MM.1S (cell line): Measurements from ENCODE around the gene WFIKKN1.

ENCODE experiments used
- DNase-seq: peaks from one replicate; pipeline ENCODE4 v3.0.0-alpha.2; 2015
- H2AFZ ChIP-seq: fragments of 300-600 bp; sonication (generic); 2 replicates; pipeline ENCODE4 v1.6.0; 2016; ENCODE audit warnings: antibody characterized with exemption, low read length
- H3F3A ChIP-seq: fragments of 300-600 bp; sonication (generic); 2 replicates; pipeline ENCODE4 v1.6.1; 2016; ENCODE audit warnings: mild to moderate bottlenecking, antibody characterized with exemption, low read length, moderate library complexity, mixed read lengths; ENCODE audit not compliant: insufficient read depth
- H3K27ac ChIP-seq: fragments of 300-600 bp; sonication (generic); 2 replicates; pipeline ENCODE4 v1.5.1; 2016; ENCODE audit warnings: mild to moderate bottlenecking, low read length
- H3K27me3 ChIP-seq: fragments of 300-600 bp; sonication (generic); replicated peaks from 2 replicates; pipeline ENCODE4 v1.6.0; 2016; ENCODE audit warnings: low read length; ENCODE audit not compliant: insufficient read depth
- H3K36me3 ChIP-seq: fragments of 300-600 bp; sonication (generic); replicated peaks from 2 replicates; pipeline ENCODE4 v1.6.1; 2016; ENCODE audit warnings: mild to moderate bottlenecking, low read length, mixed read lengths; ENCODE audit not compliant: insufficient read depth
- H3K4me1 ChIP-seq: fragments of 300-600 bp; sonication (generic); 2 replicates; pipeline ENCODE4 v1.6.1; 2016; ENCODE audit warnings: low read length, mixed read lengths
- H3K4me2 ChIP-seq: fragments of 300-600 bp; sonication (generic); 2 replicates; pipeline ENCODE4 v1.6.0; 2016; ENCODE audit warnings: low read depth, low read length
- H3K4me3 ChIP-seq: fragments of 300-600 bp; sonication (generic); 2 replicates; pipeline ENCODE4 v1.5.1; 2016; ENCODE audit warnings: low read length, mixed read lengths
- H3K79me2 ChIP-seq: fragments of 300-600 bp; sonication (generic); 2 replicates; pipeline ENCODE4 v1.6.1; 2016; ENCODE audit warnings: mixed run types, low read length, mixed read lengths
- H3K9ac ChIP-seq: fragments of 300-600 bp; sonication (generic); 2 replicates; pipeline ENCODE4 v1.6.1; 2016; ENCODE audit warnings: low read length, mixed read lengths
- H3K9me2 ChIP-seq: fragments of 300-600 bp; sonication (generic); replicated peaks from 2 replicates; pipeline ENCODE4 v1.6.1; 2016; ENCODE audit warnings: mild to moderate bottlenecking, low read length, mixed read lengths; ENCODE audit not compliant: insufficient read depth
- H3K9me3 ChIP-seq: fragments of 300-600 bp; sonication (generic); replicated peaks from 2 replicates; pipeline ENCODE4 v1.6.1; 2016; ENCODE audit warnings: mild to moderate bottlenecking, low read length, mixed read lengths; ENCODE audit not compliant: insufficient read depth
- H4K20me1 ChIP-seq: fragments of 300-600 bp; sonication (generic); 2 replicates; pipeline ENCODE4 v1.6.1; 2016; ENCODE audit warnings: mild to moderate bottlenecking, low read length, moderate library complexity, mixed read lengths; ENCODE audit not compliant: insufficient read depth
- CTCF ChIP-seq: fragments of 300-600 bp; sonication (generic); IDR thresholded peaks from 2 replicates; pipeline ENCODE4 v1.5.1; 2016; ENCODE audit warnings: antibody characterized with exemption, low read length, mixed read lengths
- EZH2 ChIP-seq: fragments of 300-600 bp; sonication (generic); optimal IDR thresholded peaks from 2 replicates; pipeline ENCODE3; 2017; ENCODE audit warnings: low read depth, mild to moderate bottlenecking, antibody characterized with exemption, low read length, mixed read lengths
- EZH2phosphoT487 ChIP-seq: fragments of 300-600 bp; sonication (generic); IDR thresholded peaks from 2 replicates; pipeline ENCODE4 v1.6.1; 2018; ENCODE audit warnings: antibody characterized with exemption, low read length

WFIKKN1 gene

GRCh38 chr16:586047-586644 lies 44.6 kb upstream of the WFIKKN1 start:
- no peak overlapping the region for H3K4me3 ChIP-seq
- H3K9ac ChIP-seq: no peak overlapping the region
- no peaks in the 10 kb centered on the region for H3K9me2 ChIP-seq
- TF ChIP-seq CTCF: no peak
- TF ChIP-seq EZH2phosphoT487: no peak
- no peak for TF ChIP-seq EZH2
- peaks cover 8% of the 10 kb centered on the region for H3K4me1 ChIP-seq
- no peak overlapping the region for H2AFZ ChIP-seq
- H3K27me3 ChIP-seq: no peaks in the 10 kb centered on the region
- H3K4me2 ChIP-seq: no peak overlapping the region
- H3K79me2 ChIP-seq: peaks cover 29% of the 10 kb centered on the region
- no peaks in the 10 kb centered on the region for H3K9me3 ChIP-seq
- H4K20me1 ChIP-seq: no peaks in the 10 kb centered on the region
- H3K36me3 ChIP-seq: no peaks in the 10 kb centered on the region
- H3K27ac ChIP-seq: no peak overlapping the region
- peaks cover 9% of the 10 kb centered on the region; the same call in 1 of the 2 replicates for H3F3A ChIP-seq
- DNase-seq: no peak

DNA sequence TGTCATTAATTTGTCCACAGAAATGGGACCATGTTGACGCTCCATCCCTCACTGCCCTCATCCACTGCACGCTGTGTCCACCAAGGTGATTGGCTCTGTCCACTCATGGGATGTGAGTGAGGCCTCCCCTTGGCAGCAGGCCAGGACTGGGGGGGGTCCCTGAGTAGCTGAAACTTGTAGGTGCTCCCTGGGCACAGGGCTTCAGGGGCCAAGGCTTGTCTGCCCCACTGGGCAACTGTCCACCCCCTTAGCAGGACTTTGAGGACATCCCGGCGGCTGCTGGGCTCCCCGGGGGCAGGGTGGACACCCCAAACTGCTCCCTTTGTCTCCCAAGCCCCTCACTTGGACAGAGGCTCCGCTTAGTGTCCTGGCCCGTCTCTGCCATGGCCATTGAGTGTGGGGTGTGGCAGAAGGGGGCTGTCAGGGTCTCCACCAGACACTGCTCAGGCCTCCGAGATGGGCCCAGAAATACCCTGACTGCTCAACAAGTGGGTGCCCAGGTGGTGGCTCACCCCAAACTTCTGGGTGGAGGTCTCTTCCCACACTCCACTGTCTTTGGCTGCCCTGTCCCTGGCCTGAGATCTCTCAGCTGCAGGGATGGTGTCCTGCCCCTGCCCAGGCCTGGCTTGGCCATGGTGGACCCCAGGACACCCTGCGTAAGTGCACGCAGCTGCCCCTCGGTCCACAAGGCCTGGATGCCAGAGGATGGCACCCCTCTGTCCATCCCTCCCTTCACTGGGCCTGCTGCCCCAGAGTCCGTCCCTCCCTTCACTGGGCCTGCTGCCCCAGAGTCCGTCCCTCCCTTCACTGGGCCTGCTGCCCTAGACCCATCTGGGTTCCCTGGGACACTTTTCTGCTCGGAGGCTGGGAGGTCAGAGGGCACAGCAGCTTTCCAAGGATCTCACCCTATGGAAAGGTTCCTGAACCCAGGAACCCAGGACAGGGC lies 43.9 kb upstream of the WFIKKN1 start:
- Histone ChIP-seq H3K9me2 (no peaks in the 10 kb centered on the region), H3K4me1 (peaks cover 8% of the 10 kb centered on the region), H4K20me1 (no peaks in the 10 kb centered on the region), H2AFZ (no peak overlapping the region), H3F3A (peaks cover 9% of the 10 kb centered on the region; the same call in 1 of the 2 replicates), H3K36me3 (no peaks in the 10 kb centered on the region), H3K27ac (no peak overlapping the region), H3K4me3 (no peak overlapping the region), H3K4me2 (no peak overlapping the region), H3K27me3 (no peaks in the 10 kb centered on the region), H3K9me3 (no peaks in the 10 kb centered on the region), H3K9ac (no peak overlapping the region; the same call in 1 of the 2 replicates), H3K79me2 (peaks cover 36% of the 10 kb centered on the region)
- TF ChIP-seq CTCF (no peak), EZH2phosphoT487 (no peak), EZH2 (no peak)
- DNase-seq: no peak

- H2AFZ ChIP-seq: peak overlapping the region; percentile 17; the same call in 1 of the 2 replicates
- peaks cover 53% of the 10 kb centered on the region for H3K79me2 ChIP-seq
- H3K4me1 ChIP-seq: peaks cover 8% of the 10 kb centered on the region
- peaks cover 9% of the 10 kb centered on the region; the same call in 1 of the 2 replicates for H3F3A ChIP-seq
- H3K27ac ChIP-seq: peak overlapping the region; percentile 99
- H3K9me3 ChIP-seq: no peaks in the 10 kb centered on the region
- H3K27me3 ChIP-seq: no peaks in the 10 kb centered on the region
- H3K4me3 ChIP-seq: peak overlapping the region; percentile 99
- H4K20me1 ChIP-seq: no peaks in the 10 kb centered on the region
- peak overlapping the region; percentile 97 for H3K9ac ChIP-seq
- DNase-seq: peak; percentile 53
- TF ChIP-seq EZH2: no peak
- TF ChIP-seq EZH2phosphoT487: no peak
- TF ChIP-seq CTCF: no peak
- no peaks in the 10 kb centered on the region for H3K9me2 ChIP-seq
- no peaks in the 10 kb centered on the region for H3K36me3 ChIP-seq
- H3K4me2 ChIP-seq: peak overlapping the region; percentile 91
Measured at GRCh38 chr16:588639-588888, 42.2 kb upstream of the WFIKKN1 start.
